Measurements from ENCODE around the gene SYTL5. TPM values are rescaled to one million over a fixed set of nuclear protein-coding genes. Genes with fewer than 3 reads are reported as not detected.

The SYTL5 gene
- total RNA-seq, 4 donors from 2014 or later = 0.33 to 5.5 (median 0.51) TPM; not detected in 1

- no peak for TF ChIP-seq CTCF (IDR thresholded peaks at IDR 0.05; ENCODE audit: low read depth)
Observed at GRCh38 chrX:37984880-37985279, 21.5 kb upstream of the SYTL5 start.

- TF ChIP-seq CTCF (IDR thresholded peaks at IDR 0.05; ENCODE audit: low read depth) = no peak
Observed at GRCh38 chrX:37986893-37987292, 19.5 kb upstream of the SYTL5 start.

- no peak for TF ChIP-seq CTCF (IDR thresholded peaks at IDR 0.05; ENCODE audit: low read depth)
Observed at GRCh38 chrX:37989304-37989703, 17.0 kb upstream of the SYTL5 start.

GRCh38 chrX:37993176-37993575 lies 13.2 kb upstream of the SYTL5 start:
- TF ChIP-seq CTCF (IDR thresholded peaks at IDR 0.05; ENCODE audit: low read depth) = no peak

- TF ChIP-seq CTCF (IDR thresholded peaks at IDR 0.05; ENCODE audit: low read depth) = no peak
Observed at GRCh38 chrX:37993837-37994619, 12.3 kb upstream of the SYTL5 start.

- no peak for TF ChIP-seq CTCF (IDR thresholded peaks at IDR 0.05; ENCODE audit: low read depth)
Observed at GRCh38 chrX:37995428-37995827, 10.9 kb upstream of the SYTL5 start.

- no peak for TF ChIP-seq CTCF (IDR thresholded peaks at IDR 0.05; ENCODE audit: low read depth)
Observed at GRCh38 chrX:37997096-37997495, 9.3 kb upstream of the SYTL5 start.

All from subcutaneous adipose tissue (tissue), 4 donors.